HCT116 (cell line): ENCODE measurements around the gene EOMES. TPM values are rescaled to one million over a fixed set of nuclear protein-coding genes. Genes with fewer than 3 reads are reported as not detected.

ENCODE experiments used
- ATAC-seq: fragments of 200-7000 bp; cut with Tn5 transposase; 2 replicates; pipeline ENCODE4 v1.9.1; 2020; ENCODE audit warnings: mild to moderate bottlenecking, moderate library complexity
- BruUV-seq: library from RNA; stranded (reverse); fragments of 400-500 nt; replicated peaks from 2 replicates; lab custom pipeline; 2021; lab: Mats Ljungman, UMichigan
- CTCF ChIA-PET: fragments of 300-600 bp; sonication (Branson Sonifier 250); formaldehyde crosslinking; loops from one replicate; lab custom pipeline; 2021; ENCODE audit warnings: antibody characterized with exemption; lab: Charles Lee
- POLR2A ChIA-PET: fragments of 300-600, 350-600 bp; sonication (Branson Sonifier 250); formaldehyde crosslinking; loops from one replicate; lab custom pipeline; 2021; ENCODE audit warnings: antibody characterized with exemption; lab: Charles Lee
- RAD21 ChIA-PET, 2 experiments: fragments of 300-600 bp; sonication (Branson Sonifier 250); formaldehyde crosslinking; loops; one replicate each; lab custom pipeline; 2023; ENCODE audit warnings: low total read pairs in 2 of 2; ENCODE audit not compliant: uncharacterized antibody in 2 of 2, unreplicated experiment in 2 of 2, low non-redundant PET in 1 of 2; lab: Charles Lee
- DNase-seq: peaks from one replicate; pipeline ENCODE4 v3.0.0-alpha.2; 2010; ENCODE audit warnings: low read depth, low spot score
- H2AFZ ChIP-seq: fragments of 200-600 bp; shearing (Covaris generic), sonication (generic); 2 replicates; pipeline ENCODE4 v1.6.1; 2017; ENCODE audit warnings: low read depth, mixed run types, mixed read lengths, antibody characterized with exemption, low read length; ENCODE audit not compliant: poor library complexity, severe bottlenecking
- H3K27ac ChIP-seq: 2 replicates; pipeline ENCODE4 v1.5.1; 2012; ENCODE audit warnings: low read depth, low read length
- H3K27me3 ChIP-seq: fragments of 200-600 bp; sonication (generic); 2 replicates; pipeline ENCODE4 v1.6.1; 2016; ENCODE audit warnings: mixed run types, low read length, mixed read lengths; ENCODE audit not compliant: insufficient read depth
- H3K36me3 ChIP-seq, 2 experiments: fragments of 200-500 bp in 1 of 2; fragments of 200-600 bp in 1 of 2; sonication (Bioruptor generic) in 1 of 2; sonication (generic) in 1 of 2; 2 replicates each; pipeline versions ENCODE4 v1.5.1 to v1.6.1; 2014 to 2016; ENCODE audit warnings: low read length in 2 of 2, inconsistent platforms in 1 of 2, mixed read lengths in 1 of 2, mixed run types in 1 of 2; ENCODE audit not compliant: insufficient read depth in 2 of 2, control insufficient read depth in 1 of 2
- H3K4me1 ChIP-seq, 2 experiments: fragments of 200-600 bp in 1 of 2; sonication (generic) in 1 of 2; 2 replicates each; pipeline versions ENCODE4 v1.5.1 to v1.6.1; 2012 to 2017; ENCODE audit warnings: low read length in 2 of 2, inconsistent platforms in 1 of 2, mild to moderate bottlenecking in 1 of 2, mixed read lengths in 1 of 2, mixed run types in 1 of 2, moderate library complexity in 1 of 2; ENCODE audit not compliant: insufficient read depth in 2 of 2, control insufficient read depth in 1 of 2
- H3K4me2 ChIP-seq: fragments of 200-600 bp; sonication (generic); 2 replicates; pipeline ENCODE4 v1.6.1; 2017; ENCODE audit warnings: mixed run types, low read length, mixed read lengths
- H3K4me3 ChIP-seq, 2 experiments: fragments of 200-600 bp in 1 of 2; sonication (generic) in 1 of 2; replicated peaks in 1 of 2; 2 replicates each; pipeline ENCODE4 v1.5.1; 2011 to 2016; ENCODE audit warnings: low read length in 2 of 2, control low read depth in 1 of 2, low read depth in 1 of 2, mild to moderate bottlenecking in 1 of 2, mixed read lengths in 1 of 2, mixed run types in 1 of 2
- H3K79me2 ChIP-seq: fragments of 200-600 bp; sonication (generic); 2 replicates; pipeline ENCODE4 v1.6.1; 2017; ENCODE audit warnings: mild to moderate bottlenecking, mixed run types, low read length, moderate library complexity, mixed read lengths; ENCODE audit not compliant: insufficient read depth
- H3K9ac ChIP-seq: fragments of 200-600 bp; sonication (generic); 2 replicates; pipeline ENCODE4 v1.6.1; 2016; ENCODE audit warnings: low read length, mixed read lengths
- H3K9me2 ChIP-seq: fragments of 200-600 bp; sonication (generic), shearing (Covaris generic); 2 replicates; pipeline ENCODE4 v1.6.1; 2017; ENCODE audit warnings: mixed run types, mild to moderate bottlenecking, moderate library complexity; ENCODE audit not compliant: insufficient read depth
- H3K9me3 ChIP-seq, 2 experiments: fragments of 200-500 bp in 1 of 2; fragments of 200-600 bp in 1 of 2; sonication (Bioruptor generic) in 1 of 2; sonication (generic) in 1 of 2; 2 replicates each; pipeline ENCODE4 v1.6.1; 2014 to 2017; ENCODE audit warnings: low read length in 2 of 2, mixed read lengths in 2 of 2, inconsistent platforms in 1 of 2, low read depth in 1 of 2, mild to moderate bottlenecking in 1 of 2, mixed run types in 1 of 2, moderate library complexity in 1 of 2; ENCODE audit not compliant: control insufficient read depth in 1 of 2, insufficient read depth in 1 of 2
- H4K20me1 ChIP-seq: fragments of 200-600 bp; sonication (generic), shearing (Covaris generic); 2 replicates; pipeline ENCODE4 v1.6.1; 2017; ENCODE audit warnings: mixed run types, mild to moderate bottlenecking, moderate library complexity; ENCODE audit not compliant: insufficient read depth
- CEBPB ChIP-seq: IDR thresholded peaks from 2 replicates; pipeline ENCODE4 v1.6.1; 2012; ENCODE audit warnings: low read depth
- EGR1 ChIP-seq: IDR thresholded peaks from 2 replicates; pipeline ENCODE4 v1.6.1; 2012; ENCODE audit warnings: low read depth
- JUND ChIP-seq: IDR thresholded peaks from 2 replicates; pipeline ENCODE4 v1.6.1; 2012
- POLR2AphosphoS5 ChIP-seq: IDR thresholded peaks from 2 replicates; pipeline ENCODE4 v1.6.1; 2011; ENCODE audit warnings: mild to moderate bottlenecking, low read depth, low read length, moderate library complexity
- RAD21 ChIP-seq: IDR thresholded peaks from 2 replicates; pipeline ENCODE4 v1.6.1; 2012; ENCODE audit warnings: low read depth, mild to moderate bottlenecking
- REST ChIP-seq: IDR thresholded peaks from 2 replicates; pipeline ENCODE4 v1.6.1; 2012; ENCODE audit warnings: low read depth
- SP1 ChIP-seq: IDR thresholded peaks from 2 replicates; pipeline ENCODE4 v1.6.1; 2012; ENCODE audit warnings: low read depth
- SRF ChIP-seq: IDR thresholded peaks from 2 replicates; pipeline ENCODE4 v1.6.1; 2012; ENCODE audit warnings: low read depth
- YY1 ChIP-seq: IDR thresholded peaks from 2 replicates; pipeline ENCODE4 v1.6.1; 2011; ENCODE audit warnings: low read length, low read depth, moderate library complexity, mild to moderate bottlenecking; ENCODE audit not compliant: insufficient replicate concordance; ENCODE audit errors: extremely low read depth
- ZBTB33 ChIP-seq: IDR thresholded peaks from 2 replicates; pipeline ENCODE4 v1.6.1; 2011; ENCODE audit warnings: mild to moderate bottlenecking, low read length, moderate library complexity; ENCODE audit not compliant: insufficient replicate concordance; ENCODE audit errors: extremely low read depth
- ZNF274 ChIP-seq: fragments of 200-500 bp; sonication (Bioruptor generic); IDR thresholded peaks from 2 replicates; pipeline ENCODE4 v1.6.1; 2014; ENCODE audit warnings: mild to moderate bottlenecking, low read depth, low read length, inconsistent platforms
- intact Hi-C: fragments of 100-400 bp; cut with micrococcal nuclease; formaldehyde crosslinking; loops from 2 replicates; pipeline ENCODE4 v1.10.0; 2022
- total RNA-seq: library from RNA; stranded (reverse); gene quantifications from one replicate; pipeline ENCODE4 v1.2.1, GENCODE V29; 2021; ENCODE audit not compliant: unreplicated experiment

EOMES gene
- total RNA-seq, 1 experiment from 2014 or later = 1.4 TPM

GRCh38 chr3:27675287-27675686 lies 46.8 kb downstream of the EOMES start (continued):
- TF ChIP-seq ZBTB33 = no peak

GRCh38 chr3:27673701-27674100 lies 48.4 kb downstream of the EOMES start:
- H3K36me3 ChIP-seq = no peaks in the 10 kb centered on the region
- H3K4me1 ChIP-seq = peaks cover 0 to 7% of the 10 kb centered on the region in 2 experiments; a peak in 1 of 4 replicates
- intact Hi-C loops = no loop called here
- BruUV-seq = no TSS peak
- no peaks in the 10 kb centered on the region for H3K9me3 ChIP-seq
- H3K79me2 ChIP-seq = no peaks in the 10 kb centered on the region
- no peak overlapping the region for H3K27ac ChIP-seq
- no peak overlapping the region for H2AFZ ChIP-seq
- TF ChIP-seq YY1 (no peak), CEBPB (no peak), SRF (no peak), RAD21 (no peak), JUND (no peak), EGR1 (no peak), ZBTB33 (no peak), SP1 (no peak), ZNF274 (no peak), POLR2AphosphoS5 (no peak), REST (no peak)
- no peak overlapping the region for H3K4me3 ChIP-seq
- H3K27me3 ChIP-seq = no peaks in the 10 kb centered on the region
- peaks cover 5% of the 10 kb centered on the region; the same call in 1 of the 2 replicates for H3K9me2 ChIP-seq
- ChIA-PET RAD21 (no interaction called here), CTCF (no interaction called here), POLR2A (no interaction called here)
- no peak for ATAC-seq
- H4K20me1 ChIP-seq = no peaks in the 10 kb centered on the region
- DNase-seq = no peak
- H3K4me2 ChIP-seq = no peak overlapping the region
- no peak overlapping the region for H3K9ac ChIP-seq
